IMR-90 (cell line): ENCODE results near the gene DPP10.

Experiments used
- CEBPB ChIP-seq: IDR thresholded peaks from 2 replicates; pipeline ENCODE4 v1.6.1; 2012; ENCODE audit warnings: low read depth, low read length, improper control_type of control experiment
- MAFK ChIP-seq: IDR thresholded peaks from 2 replicates; pipeline ENCODE4 v1.6.1; 2012; ENCODE audit warnings: low read depth, low read length, improper control_type of control experiment
- POLR2A ChIP-seq: IDR thresholded peaks from 2 replicates; pipeline ENCODE4 v1.6.1; 2012; ENCODE audit warnings: mild to moderate bottlenecking, low read depth, low read length
- RAD21 ChIP-seq: IDR thresholded peaks from 2 replicates; pipeline ENCODE4 v1.6.1; 2012; ENCODE audit warnings: low read length, improper control_type of control experiment
- TF ChIP-seq, protein P1 (sequence below): conservative IDR thresholded peaks from 2 replicates; pipeline ENCODE4 v1.5.1; 2012; ENCODE audit warnings: mild to moderate bottlenecking, low read depth, low read length, improper control_type of control experiment

DNA sequence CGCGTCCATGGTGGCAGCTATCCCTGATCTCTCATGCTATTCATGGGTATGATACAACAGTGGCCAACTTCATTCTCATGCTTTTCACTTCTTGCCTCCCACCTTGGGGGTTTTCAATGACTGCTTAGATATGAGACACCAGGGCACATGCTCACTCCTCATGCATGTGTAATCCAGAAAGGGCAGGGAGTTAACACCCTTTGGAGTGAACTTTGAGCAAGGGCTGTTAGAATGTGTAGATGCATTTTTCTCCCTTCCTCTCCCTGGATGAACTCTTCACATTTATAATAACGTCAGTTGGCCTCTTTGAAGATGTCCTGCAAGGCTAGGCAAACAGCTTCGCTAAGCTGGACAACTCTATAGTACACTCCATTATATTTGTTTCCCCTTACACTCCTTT is 56.7 kb downstream of the DPP10 start:
- TF ChIP-seq, protein P1, sequence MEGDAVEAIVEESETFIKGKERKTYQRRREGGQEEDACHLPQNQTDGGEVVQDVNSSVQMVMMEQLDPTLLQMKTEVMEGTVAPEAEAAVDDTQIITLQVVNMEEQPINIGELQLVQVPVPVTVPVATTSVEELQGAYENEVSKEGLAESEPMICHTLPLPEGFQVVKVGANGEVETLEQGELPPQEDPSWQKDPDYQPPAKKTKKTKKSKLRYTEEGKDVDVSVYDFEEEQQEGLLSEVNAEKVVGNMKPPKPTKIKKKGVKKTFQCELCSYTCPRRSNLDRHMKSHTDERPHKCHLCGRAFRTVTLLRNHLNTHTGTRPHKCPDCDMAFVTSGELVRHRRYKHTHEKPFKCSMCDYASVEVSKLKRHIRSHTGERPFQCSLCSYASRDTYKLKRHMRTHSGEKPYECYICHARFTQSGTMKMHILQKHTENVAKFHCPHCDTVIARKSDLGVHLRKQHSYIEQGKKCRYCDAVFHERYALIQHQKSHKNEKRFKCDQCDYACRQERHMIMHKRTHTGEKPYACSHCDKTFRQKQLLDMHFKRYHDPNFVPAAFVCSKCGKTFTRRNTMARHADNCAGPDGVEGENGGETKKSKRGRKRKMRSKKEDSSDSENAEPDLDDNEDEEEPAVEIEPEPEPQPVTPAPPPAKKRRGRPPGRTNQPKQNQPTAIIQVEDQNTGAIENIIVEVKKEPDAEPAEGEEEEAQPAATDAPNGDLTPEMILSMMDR: no peak
- no peak for TF ChIP-seq POLR2A
- TF ChIP-seq CEBPB: no peak
- TF ChIP-seq MAFK: no peak
- no peak for TF ChIP-seq RAD21
